LoVo (cell line): ENCODE results near the gene IER3.
A peak's percentile ranks its signal among the peaks of the same experiment; 100 is the strongest.
"Not testable (repeated sequence)": the region's sequence is repeated elsewhere in the genome, so short reads cannot be mapped to it uniquely, and the experiment has no call there.

Experiments
- DNase-seq: peaks from one replicate; pipeline ENCODE4 v3.0.0-alpha.2; 2016; ENCODE audit warnings: low spot score

Gene IER3

DNA sequence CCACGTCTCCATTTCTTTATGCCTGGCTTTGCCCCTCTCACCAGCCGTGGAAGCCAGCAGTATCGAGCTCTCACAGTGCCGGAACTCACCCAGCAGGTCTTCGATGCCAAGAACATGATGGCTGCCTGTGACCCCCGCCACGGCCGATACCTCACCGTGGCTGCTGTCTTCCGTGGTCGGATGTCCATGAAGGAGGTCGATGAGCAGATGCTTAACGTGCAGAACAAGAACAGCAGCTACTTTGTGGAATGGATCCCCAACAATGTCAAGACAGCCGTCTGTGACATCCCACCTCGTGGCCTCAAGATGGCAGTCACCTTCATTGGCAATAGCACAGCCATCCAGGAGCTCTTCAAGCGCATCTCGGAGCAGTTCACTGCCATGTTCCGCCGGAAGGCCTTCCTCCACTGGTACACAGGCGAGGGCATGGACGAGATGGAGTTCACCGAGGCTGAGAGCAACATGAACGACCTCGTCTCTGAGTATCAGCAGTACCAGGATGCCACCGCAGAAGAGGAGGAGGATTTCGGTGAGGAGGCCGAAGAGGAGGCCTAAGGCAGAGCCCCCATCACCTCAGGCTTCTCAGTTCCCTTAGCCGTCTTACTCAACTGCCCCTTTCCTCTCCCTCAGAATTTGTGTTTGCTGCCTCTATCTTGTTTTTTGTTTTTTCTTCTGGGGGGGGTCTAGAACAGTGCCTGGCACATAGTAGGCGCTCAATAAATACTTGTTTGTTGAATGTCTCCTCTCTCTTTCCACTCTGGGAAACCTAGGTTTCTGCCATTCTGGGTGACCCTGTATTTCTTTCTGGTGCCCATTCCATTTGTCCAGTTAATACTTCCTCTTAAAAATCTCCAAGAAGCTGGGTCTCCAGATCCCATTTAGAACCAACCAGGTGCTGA is 20.3 kb downstream of the IER3 start:
- DNase-seq, result not testable (repeated sequence)

- DNase-seq, result not testable (repeated sequence)
Observed at GRCh38 chr6:30723159-30723842, 21.0 kb downstream of the IER3 start.

GRCh38 chr6:30722280-30723112 is 21.9 kb downstream of the IER3 start:
- peak; percentile 79 for DNase-seq

GRCh38 chr6:30722025-30722279 is 22.4 kb downstream of the IER3 start:
- DNase-seq, result not testable (repeated sequence)

GRCh38 chr6:30721198-30722024 is 22.9 kb downstream of the IER3 start:
- peak; percentile 95 for DNase-seq

- DNase-seq, result peak; percentile 42
Observed at GRCh38 chr6:30720738-30721197, 23.6 kb downstream of the IER3 start.

- peak; percentile 97 for DNase-seq
Observed at GRCh38 chr6:30719791-30720737, 24.3 kb downstream of the IER3 start, which contains the start of gene TUBB. TUBB (plus strand) TSS chr6:30720352; CDS start chr6:30720507, 155 bp downstream.

DNA sequence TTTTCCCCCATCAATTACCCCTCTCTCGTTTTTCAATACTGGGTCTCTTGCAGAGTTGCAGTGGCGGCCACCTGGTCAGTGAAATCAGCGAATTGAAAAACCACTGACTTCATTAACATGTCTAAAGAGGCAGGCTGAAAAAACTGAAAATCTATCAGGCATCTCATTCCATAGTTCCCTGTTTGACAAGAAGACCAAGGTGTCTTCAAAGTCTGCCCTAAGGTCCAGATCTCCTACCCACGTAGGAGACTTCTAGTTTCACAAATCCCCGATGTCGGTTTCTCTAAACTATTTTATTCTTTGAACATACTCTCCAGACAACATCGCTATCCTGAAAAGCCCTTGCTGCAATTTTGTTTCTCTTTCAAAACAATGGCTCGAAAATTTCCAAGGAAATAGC is 25.0 kb downstream of the IER3 start:
- DNase-seq, result no peak

GRCh38 chr6:30717845-30718720 is 26.3 kb downstream of the IER3 start:
- not testable (repeated sequence) for DNase-seq

- peak; percentile 99 for DNase-seq
Observed at GRCh38 chr6:30717129-30717844, 27.1 kb downstream of the IER3 start, which contains the start of gene MDC1. MDC1 (minus strand) TSS chr6:30717281; CDS start chr6:30715175, 2,106 bp downstream.

DNA sequence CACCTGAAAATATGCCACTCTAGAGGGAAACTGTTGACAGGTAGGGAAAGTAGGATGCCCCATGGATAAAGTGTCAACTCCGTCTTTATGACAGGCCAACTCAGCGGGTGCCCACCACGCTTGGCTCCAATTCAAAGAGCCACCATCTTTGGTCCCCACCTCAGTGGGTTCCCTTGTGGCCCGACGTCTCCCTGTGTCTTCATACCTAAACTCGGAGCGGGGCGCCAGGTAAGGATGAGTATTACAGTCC is 27.5 kb downstream of the IER3 start:
- no peak for DNase-seq

- no peak for DNase-seq
Observed at GRCh38 chr6:30714263-30714662, 30.1 kb downstream of the IER3 start.

DNA sequence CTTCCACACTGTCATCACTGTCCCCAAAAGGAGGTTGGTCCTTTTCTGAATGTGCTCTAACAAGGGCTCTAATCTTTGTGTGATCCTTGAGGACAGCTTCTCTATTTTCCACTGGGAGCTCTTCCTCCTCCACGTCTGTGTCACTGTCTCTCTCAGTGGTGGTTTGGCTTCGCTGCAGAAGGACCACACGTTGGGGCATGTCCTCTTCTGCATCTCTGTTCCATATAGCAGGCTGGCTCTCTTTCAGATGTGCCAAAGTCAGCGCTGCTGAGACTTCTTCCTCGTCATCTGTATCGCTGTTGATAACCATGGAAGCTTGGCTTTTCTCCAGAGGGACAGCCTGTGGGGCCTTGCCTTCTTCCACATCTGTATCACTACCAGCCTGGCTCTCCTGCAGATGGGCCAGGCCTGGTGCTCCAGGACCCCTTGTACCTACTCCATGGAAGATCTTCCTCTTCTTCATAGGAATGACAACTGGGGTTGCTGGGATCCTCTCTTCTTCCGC is 31.9 kb downstream of the IER3 start:
- no peak for DNase-seq

GRCh38 chr6:30711758-30712380 is 32.5 kb downstream of the IER3 start:
- DNase-seq, result no peak

GRCh38 chr6:30709101-30709868 is 35.1 kb downstream of the IER3 start:
- no peak for DNase-seq

- DNase-seq, result no peak
Observed at GRCh38 chr6:30707281-30707850, 37.0 kb downstream of the IER3 start.

DNA sequence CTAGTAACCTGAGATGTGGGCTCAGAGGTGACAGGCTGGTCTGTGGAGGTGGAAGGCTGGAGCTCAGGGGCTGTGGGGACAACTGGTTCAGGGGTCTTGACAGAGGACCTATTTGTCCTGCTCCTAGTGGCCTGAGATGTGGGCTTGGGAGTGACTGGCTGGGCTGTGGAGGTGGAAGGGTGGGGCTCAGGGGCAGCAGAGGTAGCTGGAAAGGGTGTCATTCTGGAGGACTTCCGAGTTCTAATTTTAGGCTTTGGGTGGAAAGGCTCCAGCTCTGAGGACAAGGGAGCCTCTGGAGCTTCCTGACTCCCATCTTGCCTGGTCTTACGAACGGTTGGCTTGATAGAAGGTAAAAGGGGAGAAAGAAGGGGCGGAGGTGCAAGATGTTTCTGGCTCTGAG is 38.7 kb downstream of the IER3 start:
- DNase-seq, result no peak
